NCI-H526 (cell line): ENCODE results near the gene KREMEN1.

ENCODE experiments used
- DNase-seq, 2 experiments: peaks; one replicate each; lab custom pipeline; 2025; lab: John Stamatoyannopoulos, UW

Gene KREMEN1

GRCh38 chr22:29205594-29206371 lies 132.9 kb downstream of the KREMEN1 start, which contains the start of gene EMID1:
TSS of gene EMID1 (plus strand) at chr22:29205896. CDS start at chr22:29206039, 143 bp downstream.
- DNase-seq: peak in 1 of 2 experiments; percentile 56

- DNase-seq: no peak
Observed at GRCh38 chr22:29206372-29207242, 133.8 kb downstream of the KREMEN1 start.

- no peak for DNase-seq
Observed at GRCh38 chr22:29207243-29207550, 134.4 kb downstream of the KREMEN1 start.

GRCh38 chr22:29207562-29208501 lies 135.0 kb downstream of the KREMEN1 start:
- no peak for DNase-seq

GRCh38 chr22:29208502-29208862 lies 135.6 kb downstream of the KREMEN1 start:
- DNase-seq: no peak

GRCh38 chr22:29208879-29209623 lies 136.2 kb downstream of the KREMEN1 start:
- no peak for DNase-seq

- DNase-seq: no peak
Observed at GRCh38 chr22:29209624-29209929, 136.7 kb downstream of the KREMEN1 start.

- no peak for DNase-seq
Observed at GRCh38 chr22:29211066-29211465, 138.2 kb downstream of the KREMEN1 start.

GRCh38 chr22:29211466-29211865 lies 138.6 kb downstream of the KREMEN1 start:
- no peak for DNase-seq

GRCh38 chr22:29212743-29213142 lies 139.9 kb downstream of the KREMEN1 start:
- DNase-seq: no peak

- no peak for DNase-seq
Observed at GRCh38 chr22:29213493-29213892, 140.7 kb downstream of the KREMEN1 start.

- DNase-seq: no peak
Observed at GRCh38 chr22:29214232-29214631, 141.4 kb downstream of the KREMEN1 start.

GRCh38 chr22:29215012-29215860 lies 142.4 kb downstream of the KREMEN1 start:
- DNase-seq: no peak

- DNase-seq: no peak
Observed at GRCh38 chr22:29216011-29216872, 143.4 kb downstream of the KREMEN1 start.

- DNase-seq: no peak
Observed at GRCh38 chr22:29216873-29217666, 144.2 kb downstream of the KREMEN1 start.
